ENCODE measurements around the gene FCAMR. TPM values are rescaled to one million over a fixed set of nuclear protein-coding genes. Genes with fewer than 3 reads are reported as not detected.

Gene FCAMR
- total RNA-seq, 1 experiment from 2014 or later: not detected

DNA sequence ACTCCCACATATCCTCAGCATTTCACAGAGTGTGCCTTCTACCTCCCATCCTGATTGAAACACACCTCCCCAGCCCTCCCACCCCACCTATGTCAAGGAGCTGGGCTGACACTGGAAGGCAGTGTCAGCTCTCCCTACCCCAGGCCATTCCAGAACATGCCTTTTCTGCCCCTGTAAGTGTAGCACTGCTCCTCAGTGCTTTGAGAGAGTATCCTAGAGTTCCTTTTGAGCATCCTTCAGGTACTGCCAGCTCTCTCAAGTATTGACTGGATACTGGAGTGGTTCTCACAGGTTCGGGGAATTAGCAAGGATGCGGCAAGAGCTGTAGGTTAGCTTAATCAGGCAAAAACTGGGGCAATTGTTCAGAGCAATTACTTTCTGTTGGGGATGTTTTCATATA is 40.5 kb upstream of the FCAMR start:
- TF ChIP-seq NR2C2 (CRISPR knock-in tag; IDR thresholded peaks at IDR 0.05) (no peak), ZNF121 (CRISPR knock-in tag; IDR thresholded peaks at IDR 0.05) (no peak), GABPB1 (CRISPR knock-in tag; IDR thresholded peaks at IDR 0.05) (no peak), CREB1 (CRISPR knock-in tag; IDR thresholded peaks at IDR 0.05) (no peak), ESRRA (CRISPR knock-in tag; IDR thresholded peaks at IDR 0.05; ENCODE audit: borderline replicate concordance) (no peak), TEAD1 (CRISPR knock-in tag; IDR thresholded peaks at IDR 0.05) (no peak), RELA (CRISPR knock-in tag; IDR thresholded peaks at IDR 0.05; ENCODE audit: borderline replicate concordance) (no peak), EMX1 (CRISPR knock-in tag; IDR thresholded peaks at IDR 0.05) (no peak), NFYB (CRISPR knock-in tag; conservative IDR thresholded peaks at IDR 0.05; ENCODE audit: low read depth) (no peak), NR3C1 (CRISPR knock-in tag; conservative IDR thresholded peaks at IDR 0.05; ENCODE audit: low read depth) (no peak)
- TF ChIP-seq, protein P1, sequence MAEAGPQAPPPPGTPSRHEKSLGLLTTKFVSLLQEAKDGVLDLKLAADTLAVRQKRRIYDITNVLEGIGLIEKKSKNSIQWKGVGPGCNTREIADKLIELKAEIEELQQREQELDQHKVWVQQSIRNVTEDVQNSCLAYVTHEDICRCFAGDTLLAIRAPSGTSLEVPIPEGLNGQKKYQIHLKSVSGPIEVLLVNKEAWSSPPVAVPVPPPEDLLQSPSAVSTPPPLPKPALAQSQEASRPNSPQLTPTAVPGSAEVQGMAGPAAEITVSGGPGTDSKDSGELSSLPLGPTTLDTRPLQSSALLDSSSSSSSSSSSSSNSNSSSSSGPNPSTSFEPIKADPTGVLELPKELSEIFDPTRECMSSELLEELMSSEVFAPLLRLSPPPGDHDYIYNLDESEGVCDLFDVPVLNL (CRISPR knock-in tag; IDR thresholded peaks at IDR 0.05; ENCODE audit: borderline replicate concordance, low read depth): no peak
- TF ChIP-seq, protein P2, sequence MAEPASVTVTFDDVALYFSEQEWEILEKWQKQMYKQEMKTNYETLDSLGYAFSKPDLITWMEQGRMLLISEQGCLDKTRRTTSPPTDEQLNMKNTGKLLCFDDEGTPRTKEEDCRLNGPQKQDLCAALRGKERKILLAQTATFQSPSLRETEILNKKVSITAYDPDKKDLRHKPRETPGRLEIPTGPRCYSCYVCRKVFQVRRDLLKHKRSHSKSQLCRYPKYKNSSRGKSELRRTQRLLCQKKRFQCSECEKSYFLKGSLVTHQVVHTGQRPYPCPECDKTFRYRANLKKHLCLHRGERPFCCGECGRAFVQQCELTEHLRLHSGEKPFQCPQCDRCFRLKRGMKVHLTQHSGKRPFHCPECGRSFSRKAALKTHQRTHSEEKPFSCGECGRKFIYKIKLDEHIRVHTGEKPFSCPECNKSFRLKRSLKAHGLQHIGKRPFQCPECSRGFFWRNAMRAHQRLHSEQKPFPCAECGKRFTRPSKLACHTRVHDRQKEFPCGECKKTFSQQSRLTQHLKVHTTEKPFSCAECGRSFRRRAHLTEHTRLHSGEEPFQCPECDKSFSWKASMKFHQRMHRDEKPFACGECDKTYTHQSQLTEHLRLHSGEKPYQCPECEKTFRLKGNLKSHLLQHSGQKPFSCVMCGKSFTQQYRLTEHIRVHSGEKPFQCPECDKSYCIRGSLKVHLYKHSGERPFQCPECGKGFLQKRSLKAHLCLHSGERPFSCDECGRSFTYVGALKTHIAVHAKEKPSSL (CRISPR knock-in tag; conservative IDR thresholded peaks at IDR 0.05): no peak
- TF ChIP-seq, protein P3, sequence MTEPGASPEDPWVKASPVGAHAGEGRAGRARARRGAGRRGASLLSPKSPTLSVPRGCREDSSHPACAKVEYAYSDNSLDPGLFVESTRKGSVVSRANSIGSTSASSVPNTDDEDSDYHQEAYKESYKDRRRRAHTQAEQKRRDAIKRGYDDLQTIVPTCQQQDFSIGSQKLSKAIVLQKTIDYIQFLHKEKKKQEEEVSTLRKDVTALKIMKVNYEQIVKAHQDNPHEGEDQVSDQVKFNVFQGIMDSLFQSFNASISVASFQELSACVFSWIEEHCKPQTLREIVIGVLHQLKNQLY (CRISPR knock-in tag; IDR thresholded peaks at IDR 0.05): no peak
- TF ChIP-seq, protein P4, sequence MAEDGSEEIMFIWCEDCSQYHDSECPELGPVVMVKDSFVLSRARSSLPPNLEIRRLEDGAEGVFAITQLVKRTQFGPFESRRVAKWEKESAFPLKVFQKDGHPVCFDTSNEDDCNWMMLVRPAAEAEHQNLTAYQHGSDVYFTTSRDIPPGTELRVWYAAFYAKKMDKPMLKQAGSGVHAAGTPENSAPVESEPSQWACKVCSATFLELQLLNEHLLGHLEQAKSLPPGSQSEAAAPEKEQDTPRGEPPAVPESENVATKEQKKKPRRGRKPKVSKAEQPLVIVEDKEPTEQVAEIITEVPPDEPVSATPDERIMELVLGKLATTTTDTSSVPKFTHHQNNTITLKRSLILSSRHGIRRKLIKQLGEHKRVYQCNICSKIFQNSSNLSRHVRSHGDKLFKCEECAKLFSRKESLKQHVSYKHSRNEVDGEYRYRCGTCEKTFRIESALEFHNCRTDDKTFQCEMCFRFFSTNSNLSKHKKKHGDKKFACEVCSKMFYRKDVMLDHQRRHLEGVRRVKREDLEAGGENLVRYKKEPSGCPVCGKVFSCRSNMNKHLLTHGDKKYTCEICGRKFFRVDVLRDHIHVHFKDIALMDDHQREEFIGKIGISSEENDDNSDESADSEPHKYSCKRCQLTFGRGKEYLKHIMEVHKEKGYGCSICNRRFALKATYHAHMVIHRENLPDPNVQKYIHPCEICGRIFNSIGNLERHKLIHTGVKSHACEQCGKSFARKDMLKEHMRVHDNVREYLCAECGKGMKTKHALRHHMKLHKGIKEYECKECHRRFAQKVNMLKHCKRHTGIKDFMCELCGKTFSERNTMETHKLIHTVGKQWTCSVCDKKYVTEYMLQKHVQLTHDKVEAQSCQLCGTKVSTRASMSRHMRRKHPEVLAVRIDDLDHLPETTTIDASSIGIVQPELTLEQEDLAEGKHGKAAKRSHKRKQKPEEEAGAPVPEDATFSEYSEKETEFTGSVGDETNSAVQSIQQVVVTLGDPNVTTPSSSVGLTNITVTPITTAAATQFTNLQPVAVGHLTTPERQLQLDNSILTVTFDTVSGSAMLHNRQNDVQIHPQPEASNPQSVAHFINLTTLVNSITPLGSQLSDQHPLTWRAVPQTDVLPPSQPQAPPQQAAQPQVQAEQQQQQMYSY (CRISPR knock-in tag; IDR thresholded peaks at IDR 0.05): no peak
- TF ChIP-seq, protein P5, sequence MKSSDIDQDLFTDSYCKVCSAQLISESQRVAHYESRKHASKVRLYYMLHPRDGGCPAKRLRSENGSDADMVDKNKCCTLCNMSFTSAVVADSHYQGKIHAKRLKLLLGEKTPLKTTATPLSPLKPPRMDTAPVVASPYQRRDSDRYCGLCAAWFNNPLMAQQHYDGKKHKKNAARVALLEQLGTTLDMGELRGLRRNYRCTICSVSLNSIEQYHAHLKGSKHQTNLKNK (CRISPR knock-in tag; IDR thresholded peaks at IDR 0.05): no peak
- Mint-ChIP-seq H3K4me3 (no peak overlapping the region), H3K27ac (no peak overlapping the region), H3K4me1 (no peaks in the 10 kb centered on the region), H3K9me3 (peaks cover 3% of the 10 kb centered on the region; the same call in 1 of the 2 replicates), H3K36me3 (no peaks in the 10 kb centered on the region), H3K27me3 (ENCODE audit: low read depth) (peaks cover 18% of the 10 kb centered on the region)
- DNase-seq (ENCODE audit: low spot score) (no peak), ATAC-seq (no peak)
- POLR2A ChIA-PET: no interaction called here
- CTCF ChIA-PET: interaction anchor here (0.6 to 1.6 kb wide), 3 partner anchors 22 to 466 kb away, joined by 3 to 5 read pairs (median 3); partner anchors contain the start of gene C1orf116

DNA sequence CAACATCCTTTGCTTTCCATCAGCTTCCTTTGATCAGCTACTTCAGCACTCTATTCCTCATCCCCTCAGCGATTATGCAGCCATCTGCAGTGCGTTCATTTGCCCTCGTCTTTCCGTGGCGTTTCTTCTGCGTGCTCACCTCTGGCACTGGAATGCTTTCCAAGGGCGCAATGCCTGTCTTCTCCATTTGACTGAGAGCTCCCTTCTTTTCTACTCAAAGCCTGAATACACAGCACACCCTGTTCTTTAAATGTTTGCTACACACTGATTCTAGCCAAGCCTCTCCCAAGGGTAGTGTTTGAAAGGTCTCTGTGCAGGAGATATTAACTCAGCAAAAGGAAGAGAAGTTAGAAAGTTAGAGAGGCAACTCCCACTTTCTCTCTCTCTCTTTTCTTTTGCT is 39.7 kb upstream of the FCAMR start:
- Mint-ChIP-seq H3K27me3 (ENCODE audit: low read depth) (peaks cover 16% of the 10 kb centered on the region), H3K27ac (no peak overlapping the region), H3K4me3 (no peak overlapping the region), H3K4me1 (no peaks in the 10 kb centered on the region), H3K36me3 (no peaks in the 10 kb centered on the region), H3K9me3 (peaks cover 3% of the 10 kb centered on the region; the same call in 1 of the 2 replicates)
- POLR2A ChIA-PET: no interaction called here
- DNase-seq (ENCODE audit: low spot score) (no peak), ATAC-seq (no peak)
- CTCF ChIA-PET: no interaction called here
- TF ChIP-seq, protein P6, sequence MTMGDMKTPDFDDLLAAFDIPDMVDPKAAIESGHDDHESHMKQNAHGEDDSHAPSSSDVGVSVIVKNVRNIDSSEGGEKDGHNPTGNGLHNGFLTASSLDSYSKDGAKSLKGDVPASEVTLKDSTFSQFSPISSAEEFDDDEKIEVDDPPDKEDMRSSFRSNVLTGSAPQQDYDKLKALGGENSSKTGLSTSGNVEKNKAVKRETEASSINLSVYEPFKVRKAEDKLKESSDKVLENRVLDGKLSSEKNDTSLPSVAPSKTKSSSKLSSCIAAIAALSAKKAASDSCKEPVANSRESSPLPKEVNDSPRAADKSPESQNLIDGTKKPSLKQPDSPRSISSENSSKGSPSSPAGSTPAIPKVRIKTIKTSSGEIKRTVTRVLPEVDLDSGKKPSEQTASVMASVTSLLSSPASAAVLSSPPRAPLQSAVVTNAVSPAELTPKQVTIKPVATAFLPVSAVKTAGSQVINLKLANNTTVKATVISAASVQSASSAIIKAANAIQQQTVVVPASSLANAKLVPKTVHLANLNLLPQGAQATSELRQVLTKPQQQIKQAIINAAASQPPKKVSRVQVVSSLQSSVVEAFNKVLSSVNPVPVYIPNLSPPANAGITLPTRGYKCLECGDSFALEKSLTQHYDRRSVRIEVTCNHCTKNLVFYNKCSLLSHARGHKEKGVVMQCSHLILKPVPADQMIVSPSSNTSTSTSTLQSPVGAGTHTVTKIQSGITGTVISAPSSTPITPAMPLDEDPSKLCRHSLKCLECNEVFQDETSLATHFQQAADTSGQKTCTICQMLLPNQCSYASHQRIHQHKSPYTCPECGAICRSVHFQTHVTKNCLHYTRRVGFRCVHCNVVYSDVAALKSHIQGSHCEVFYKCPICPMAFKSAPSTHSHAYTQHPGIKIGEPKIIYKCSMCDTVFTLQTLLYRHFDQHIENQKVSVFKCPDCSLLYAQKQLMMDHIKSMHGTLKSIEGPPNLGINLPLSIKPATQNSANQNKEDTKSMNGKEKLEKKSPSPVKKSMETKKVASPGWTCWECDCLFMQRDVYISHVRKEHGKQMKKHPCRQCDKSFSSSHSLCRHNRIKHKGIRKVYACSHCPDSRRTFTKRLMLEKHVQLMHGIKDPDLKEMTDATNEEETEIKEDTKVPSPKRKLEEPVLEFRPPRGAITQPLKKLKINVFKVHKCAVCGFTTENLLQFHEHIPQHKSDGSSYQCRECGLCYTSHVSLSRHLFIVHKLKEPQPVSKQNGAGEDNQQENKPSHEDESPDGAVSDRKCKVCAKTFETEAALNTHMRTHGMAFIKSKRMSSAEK (CRISPR knock-in tag; IDR thresholded peaks at IDR 0.05; ENCODE audit: borderline replicate concordance): no peak
- TF ChIP-seq, protein P7, sequence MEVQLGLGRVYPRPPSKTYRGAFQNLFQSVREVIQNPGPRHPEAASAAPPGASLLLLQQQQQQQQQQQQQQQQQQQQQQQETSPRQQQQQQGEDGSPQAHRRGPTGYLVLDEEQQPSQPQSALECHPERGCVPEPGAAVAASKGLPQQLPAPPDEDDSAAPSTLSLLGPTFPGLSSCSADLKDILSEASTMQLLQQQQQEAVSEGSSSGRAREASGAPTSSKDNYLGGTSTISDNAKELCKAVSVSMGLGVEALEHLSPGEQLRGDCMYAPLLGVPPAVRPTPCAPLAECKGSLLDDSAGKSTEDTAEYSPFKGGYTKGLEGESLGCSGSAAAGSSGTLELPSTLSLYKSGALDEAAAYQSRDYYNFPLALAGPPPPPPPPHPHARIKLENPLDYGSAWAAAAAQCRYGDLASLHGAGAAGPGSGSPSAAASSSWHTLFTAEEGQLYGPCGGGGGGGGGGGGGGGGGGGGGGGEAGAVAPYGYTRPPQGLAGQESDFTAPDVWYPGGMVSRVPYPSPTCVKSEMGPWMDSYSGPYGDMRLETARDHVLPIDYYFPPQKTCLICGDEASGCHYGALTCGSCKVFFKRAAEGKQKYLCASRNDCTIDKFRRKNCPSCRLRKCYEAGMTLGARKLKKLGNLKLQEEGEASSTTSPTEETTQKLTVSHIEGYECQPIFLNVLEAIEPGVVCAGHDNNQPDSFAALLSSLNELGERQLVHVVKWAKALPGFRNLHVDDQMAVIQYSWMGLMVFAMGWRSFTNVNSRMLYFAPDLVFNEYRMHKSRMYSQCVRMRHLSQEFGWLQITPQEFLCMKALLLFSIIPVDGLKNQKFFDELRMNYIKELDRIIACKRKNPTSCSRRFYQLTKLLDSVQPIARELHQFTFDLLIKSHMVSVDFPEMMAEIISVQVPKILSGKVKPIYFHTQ (CRISPR knock-in tag; IDR thresholded peaks at IDR 0.05): no peak
- TF ChIP-seq, protein P8, sequence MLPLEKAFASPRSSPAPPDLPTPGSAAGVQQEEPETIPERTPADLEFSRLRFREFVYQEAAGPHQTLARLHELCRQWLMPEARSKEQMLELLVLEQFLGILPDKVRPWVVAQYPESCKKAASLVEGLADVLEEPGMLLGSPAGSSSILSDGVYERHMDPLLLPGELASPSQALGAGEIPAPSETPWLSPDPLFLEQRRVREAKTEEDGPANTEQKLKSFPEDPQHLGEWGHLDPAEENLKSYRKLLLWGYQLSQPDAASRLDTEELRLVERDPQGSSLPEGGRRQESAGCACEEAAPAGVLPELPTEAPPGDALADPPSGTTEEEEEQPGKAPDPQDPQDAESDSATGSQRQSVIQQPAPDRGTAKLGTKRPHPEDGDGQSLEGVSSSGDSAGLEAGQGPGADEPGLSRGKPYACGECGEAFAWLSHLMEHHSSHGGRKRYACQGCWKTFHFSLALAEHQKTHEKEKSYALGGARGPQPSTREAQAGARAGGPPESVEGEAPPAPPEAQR (CRISPR knock-in tag; IDR thresholded peaks at IDR 0.05): no peak

Data from WTC11 (cell line).